ENCODE results near the gene GTF2F1.

Gene GTF2F1

DNA sequence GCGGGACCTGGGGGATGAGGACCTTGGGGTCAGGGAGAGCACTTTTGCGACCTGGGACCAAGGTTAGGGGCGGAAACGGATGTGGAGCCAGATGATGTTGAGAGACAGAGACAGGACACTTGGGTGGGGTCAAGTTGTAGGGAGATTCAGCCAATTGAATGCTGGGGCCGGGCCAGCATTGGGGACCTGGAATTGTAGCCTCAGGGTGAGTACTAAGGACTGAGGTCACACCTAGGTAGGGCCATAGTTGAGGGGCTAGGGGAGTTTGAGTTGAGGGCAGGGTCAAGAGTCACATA, 19.2 kb downstream of the GTF2F1 start:
- peak overlapping the region; percentile 6 for H4K12ac ChIP-seq (ENCODE audit: low read depth, low read length)
- H3K79me2 ChIP-seq (ENCODE audit: control insufficient read depth, insufficient read depth, low read length, poor library complexity), result peaks cover 2% of the 10 kb centered on the region
- H4K91ac ChIP-seq (ENCODE audit: low read depth, low read length), result peak overlapping the region; percentile 53
- peak overlapping the region; percentile 81 for H3K4me2 ChIP-seq (ENCODE audit: low read length)
- H2BK120ac ChIP-seq (ENCODE audit: insufficient read depth, low read length, poor library complexity), result no peak overlapping the region
- peaks cover 9 to 22% of the 10 kb centered on the region in 2 experiments for H3K4me1 ChIP-seq (ENCODE audit: control insufficient read depth in 1 of 2, insufficient read depth in 2 of 2, low read length in 2 of 2)
- H3K23ac ChIP-seq (ENCODE audit: low read length), result no peak overlapping the region
- peak overlapping the region; percentile 71 for H3K4me3 ChIP-seq (ENCODE audit: low read depth, low read length)
- no CpG with 5 or more reads among the region's 5 CpGs for WGBS (ENCODE audit: extremely low coverage, insufficient coverage, insufficient read length)
- peak in 1 of 2 donors; percentile 5 for DNase-seq
- H3K9ac ChIP-seq (ENCODE audit: low read length), result no peak overlapping the region
- H2BK5ac ChIP-seq (ENCODE audit: low read depth, low read length, poor library complexity), result no peak overlapping the region
- H3K79me1 ChIP-seq (ENCODE audit: low read length), result peaks cover 10% of the 10 kb centered on the region
- peak overlapping the region; percentile 30 for H2AFZ ChIP-seq (ENCODE audit: insufficient read depth, low read length, poor library complexity)
- no peak overlapping the region for H3K27ac ChIP-seq (ENCODE audit: low read depth, low read length)
- peak overlapping the region; percentile 49 for H2AK5ac ChIP-seq (ENCODE audit: low read length)
- no peak overlapping the region for H2BK12ac ChIP-seq (ENCODE audit: low read length)
- peak overlapping the region; percentile 1 for H3K14ac ChIP-seq (ENCODE audit: low read length)
- H3K36me3 ChIP-seq (ENCODE audit: control insufficient read depth in 1 of 2, insufficient read depth in 2 of 2, low read length in 2 of 2), result peaks cover 19 to 29% of the 10 kb centered on the region in 2 experiments
- H4K8ac ChIP-seq (ENCODE audit: low read depth, low read length), result peak overlapping the region; percentile 3
- H3K18ac ChIP-seq (ENCODE audit: low read length), result peak overlapping the region; percentile 48
- H3K27me3 ChIP-seq (ENCODE audit: insufficient read depth, low read length), result no peaks in the 10 kb centered on the region
- H3K9me3 ChIP-seq (ENCODE audit: insufficient read depth, low read depth, low read length), result peaks cover 1% of the 10 kb centered on the region
- no peak overlapping the region for H3K4ac ChIP-seq (ENCODE audit: low read depth, low read length)

DNA sequence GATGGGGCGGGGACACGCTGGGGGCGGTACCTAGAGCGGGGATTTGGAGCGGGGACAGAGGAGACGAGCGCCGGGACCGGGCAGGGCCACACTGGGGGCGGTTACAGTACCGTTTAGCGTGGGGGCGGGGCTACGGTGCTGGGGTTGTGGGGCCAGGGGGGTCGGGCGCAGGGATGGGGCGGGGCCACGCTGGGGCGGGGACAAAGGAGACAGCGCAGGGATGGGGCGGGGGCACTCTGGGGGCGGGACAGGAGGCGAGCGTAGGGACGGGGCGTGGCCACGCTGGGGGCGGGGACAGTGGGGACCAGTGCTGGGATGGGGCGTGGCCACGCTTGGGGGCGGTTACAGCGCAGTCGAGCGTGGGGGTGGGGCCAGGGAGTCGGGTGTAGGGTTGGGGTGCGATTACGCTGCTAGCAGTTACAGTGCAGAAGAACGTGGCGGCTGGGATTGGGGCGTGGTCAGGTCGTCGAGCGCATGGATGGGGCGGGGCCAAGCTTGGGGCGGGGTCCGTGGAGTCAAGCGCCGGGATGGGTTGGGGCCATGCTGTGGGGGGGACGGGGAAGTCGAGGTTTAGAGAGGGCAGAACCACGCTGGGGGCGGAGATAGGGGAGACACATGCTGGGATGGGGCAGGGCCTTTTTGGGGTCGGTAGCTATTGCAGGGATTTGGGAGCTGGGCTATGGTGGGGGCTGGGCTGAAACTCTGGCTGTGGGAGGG, 19.7 kb downstream of the GTF2F1 start:
- H4K8ac ChIP-seq (ENCODE audit: low read depth, low read length), result peak overlapping the region; percentile 95
- H4K91ac ChIP-seq (ENCODE audit: low read depth, low read length), result peak overlapping the region; percentile 97
- H3K27ac ChIP-seq (ENCODE audit: low read depth, low read length), result peak overlapping the region; percentile 97
- peak overlapping the region; percentile 81 for H3K9ac ChIP-seq (ENCODE audit: low read length)
- peaks cover 1% of the 10 kb centered on the region for H3K9me3 ChIP-seq (ENCODE audit: insufficient read depth, low read depth, low read length)
- H3K27me3 ChIP-seq (ENCODE audit: insufficient read depth, low read length), result no peaks in the 10 kb centered on the region
- peak overlapping the region; percentile 97 for H2AFZ ChIP-seq (ENCODE audit: insufficient read depth, low read length, poor library complexity)
- H4K12ac ChIP-seq (ENCODE audit: low read depth, low read length), result peak overlapping the region; percentile 88
- peak overlapping the region; percentile 95 for H2BK120ac ChIP-seq (ENCODE audit: insufficient read depth, low read length, poor library complexity)
- peak; percentile 88 to 90 for DNase-seq
- peak overlapping the region; percentile 95 for H3K4me3 ChIP-seq (ENCODE audit: low read depth, low read length)
- peaks cover 23 to 31% of the 10 kb centered on the region in 2 experiments for H3K36me3 ChIP-seq (ENCODE audit: control insufficient read depth in 1 of 2, insufficient read depth in 2 of 2, low read length in 2 of 2)
- peak overlapping the region; percentile 81 for H3K4me2 ChIP-seq (ENCODE audit: low read length)
- H2AK5ac ChIP-seq (ENCODE audit: low read length), result no peak overlapping the region
- no peak overlapping the region for H2BK12ac ChIP-seq (ENCODE audit: low read length)
- peaks cover 6 to 19% of the 10 kb centered on the region in 2 experiments for H3K4me1 ChIP-seq (ENCODE audit: control insufficient read depth in 1 of 2, insufficient read depth in 2 of 2, low read length in 2 of 2)
- peak overlapping the region; percentile 95 for H2BK5ac ChIP-seq (ENCODE audit: low read depth, low read length, poor library complexity)
- H3K18ac ChIP-seq (ENCODE audit: low read length), result peak overlapping the region; percentile 96
- H3K79me1 ChIP-seq (ENCODE audit: low read length), result peaks cover 10% of the 10 kb centered on the region
- H3K23ac ChIP-seq (ENCODE audit: low read length), result no peak overlapping the region
- H3K79me2 ChIP-seq (ENCODE audit: control insufficient read depth, insufficient read depth, low read length, poor library complexity), result peaks cover 2% of the 10 kb centered on the region
- no CpG with 5 or more reads among the region's 53 CpGs for WGBS (ENCODE audit: extremely low coverage, insufficient coverage, insufficient read length)
- peak overlapping the region; percentile 92 for H3K4ac ChIP-seq (ENCODE audit: low read depth, low read length)
- peak overlapping the region; percentile 98 for H3K14ac ChIP-seq (ENCODE audit: low read length)

DNA sequence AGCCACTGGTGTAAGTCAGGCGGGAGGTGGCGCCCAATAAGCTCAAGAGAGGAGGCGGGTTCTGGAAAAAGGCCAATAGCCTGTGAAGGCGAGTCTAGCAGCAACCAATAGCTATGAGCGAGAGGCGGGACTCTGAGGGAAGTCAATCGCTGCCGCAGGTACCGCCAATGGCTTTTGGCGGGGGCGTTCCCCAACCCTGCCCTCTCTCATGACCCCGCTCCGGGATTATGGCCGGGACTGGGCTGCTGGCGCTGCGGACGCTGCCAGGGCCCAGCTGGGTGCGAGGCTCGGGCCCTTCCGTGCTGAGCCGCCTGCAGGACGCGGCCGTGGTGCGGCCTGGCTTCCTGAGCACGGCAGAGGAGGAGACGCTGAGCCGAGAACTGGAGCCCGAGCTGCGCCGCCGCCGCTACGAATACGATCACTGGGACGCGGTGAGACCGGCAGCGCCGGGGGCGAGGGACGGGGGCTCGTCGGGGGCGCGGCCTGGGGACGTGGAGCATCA, 20.3 kb downstream of the GTF2F1 start, which contains the start of gene ALKBH7:
Gene ALKBH7 (plus strand): TSS at position 201 of the 502 bp plus-strand sequence. CDS start 27 bp downstream, at position 228.
- Histone ChIP-seq H2BK5ac (ENCODE audit: low read depth, low read length, poor library complexity) (peak within 1 kb of the TSS; percentile 95), H3K27ac (ENCODE audit: low read depth, low read length) (peak within 1 kb of the TSS; percentile 97), H3K9me3 (ENCODE audit: insufficient read depth, low read depth, low read length) (peaks cover 1% of the 10 kb centered on the region), H4K8ac (ENCODE audit: low read depth, low read length) (peak within 1 kb of the TSS; percentile 97), H3K23ac (ENCODE audit: low read length) (no peak within 1 kb of the TSS), H3K4me2 (ENCODE audit: low read length) (peak within 1 kb of the TSS; percentile 81), H2BK120ac (ENCODE audit: insufficient read depth, low read length, poor library complexity) (peak within 1 kb of the TSS; percentile 95), H3K4me3 (ENCODE audit: low read depth, low read length) (peak within 1 kb of the TSS; percentile 95), H3K36me3 (ENCODE audit: control insufficient read depth in 1 of 2, insufficient read depth in 2 of 2, low read length in 2 of 2) (peaks cover 29 to 34% of the 10 kb centered on the region in 2 experiments), H4K12ac (ENCODE audit: low read depth, low read length) (peak within 1 kb of the TSS; percentile 88), H3K4ac (ENCODE audit: low read depth, low read length) (peak within 1 kb of the TSS; percentile 92), H3K79me2 (ENCODE audit: control insufficient read depth, insufficient read depth, low read length, poor library complexity) (peaks cover 2% of the 10 kb centered on the region), H3K9ac (ENCODE audit: low read length) (peak within 1 kb of the TSS; percentile 81), H4K91ac (ENCODE audit: low read depth, low read length) (peak within 1 kb of the TSS; percentile 97), H3K18ac (ENCODE audit: low read length) (peak within 1 kb of the TSS; percentile 96), H3K14ac (ENCODE audit: low read length) (peak within 1 kb of the TSS; percentile 98), H2BK12ac (ENCODE audit: low read length) (no peak within 1 kb of the TSS), H2AFZ (ENCODE audit: insufficient read depth, low read length, poor library complexity) (peak within 1 kb of the TSS; percentile 97), H3K4me1 (ENCODE audit: control insufficient read depth in 1 of 2, insufficient read depth in 2 of 2, low read length in 2 of 2) (peaks cover 6 to 14% of the 10 kb centered on the region in 2 experiments), H2AK5ac (ENCODE audit: low read length) (peak within 1 kb of the TSS; percentile 92), H3K27me3 (ENCODE audit: insufficient read depth, low read length) (no peaks in the 10 kb centered on the region), H3K79me1 (ENCODE audit: low read length) (peaks cover 10% of the 10 kb centered on the region)
- peak; percentile 100 for DNase-seq
- no CpG with 5 or more reads among the region's 47 CpGs for WGBS (ENCODE audit: extremely low coverage, insufficient coverage, insufficient read length)

GRCh38 chr19:6364353-6364752, 28.6 kb downstream of the GTF2F1 start:
- Histone ChIP-seq H3K14ac (ENCODE audit: low read length) (no peak overlapping the region), H2AK5ac (ENCODE audit: low read length) (no peak overlapping the region), H4K8ac (ENCODE audit: low read depth, low read length) (no peak overlapping the region), H3K9ac (ENCODE audit: low read length) (no peak overlapping the region), H3K36me3 (ENCODE audit: control insufficient read depth in 1 of 2, insufficient read depth in 2 of 2, low read length in 2 of 2) (peaks cover 40 to 43% of the 10 kb centered on the region in 2 experiments), H3K4me2 (ENCODE audit: low read length) (no peak overlapping the region), H2AFZ (ENCODE audit: insufficient read depth, low read length, poor library complexity) (no peak overlapping the region), H3K27me3 (ENCODE audit: insufficient read depth, low read length) (no peaks in the 10 kb centered on the region), H3K9me3 (ENCODE audit: insufficient read depth, low read depth, low read length) (no peaks in the 10 kb centered on the region), H3K27ac (ENCODE audit: low read depth, low read length) (no peak overlapping the region), H2BK120ac (ENCODE audit: insufficient read depth, low read length, poor library complexity) (no peak overlapping the region), H4K91ac (ENCODE audit: low read depth, low read length) (no peak overlapping the region), H2BK5ac (ENCODE audit: low read depth, low read length, poor library complexity) (no peak overlapping the region), H3K4ac (ENCODE audit: low read depth, low read length) (no peak overlapping the region), H3K4me1 (ENCODE audit: control insufficient read depth in 1 of 2, insufficient read depth in 2 of 2, low read length in 2 of 2) (peaks cover 3 to 5% of the 10 kb centered on the region in 2 experiments), H3K18ac (ENCODE audit: low read length) (no peak overlapping the region), H3K79me2 (ENCODE audit: control insufficient read depth, insufficient read depth, low read length, poor library complexity) (peaks cover 10% of the 10 kb centered on the region), H3K23ac (ENCODE audit: low read length) (no peak overlapping the region), H3K79me1 (ENCODE audit: low read length) (peaks cover 8% of the 10 kb centered on the region), H2BK12ac (ENCODE audit: low read length) (no peak overlapping the region), H3K4me3 (ENCODE audit: low read depth, low read length) (no peak overlapping the region), H4K12ac (ENCODE audit: low read depth, low read length) (no peak overlapping the region)
- WGBS (ENCODE audit: extremely low coverage, insufficient coverage, insufficient read length), result no CpG with 5 or more reads among the region's 21 CpGs
- no peak for DNase-seq
